Neural cell (in vitro differentiated cells): ENCODE measurements around the gene SULT4A1.

ENCODE experiments used
- EZH2 ChIP-seq: fragments of 200-600, 300-800 bp; shearing (Covaris generic), sonication (generic); IDR thresholded peaks from 2 replicates; pipeline ENCODE4 v1.6.1; 2014; ENCODE audit warnings: antibody characterized with exemption, low read length, borderline replicate concordance, mild to moderate bottlenecking; ENCODE audit not compliant: insufficient read depth, poor library complexity, severe bottlenecking
- POLR2AphosphoS5 ChIP-seq: IDR thresholded peaks from 2 replicates; pipeline ENCODE4 v1.6.1; 2012

GRCh38 chr22:43886231-43886630 is 23.9 kb upstream of the SULT4A1 start:
- no peak for TF ChIP-seq EZH2
- no peak for TF ChIP-seq POLR2AphosphoS5
